ENCODE results near the gene SCAMP1. TPM values are rescaled to one million over a fixed set of nuclear protein-coding genes. Genes with fewer than 3 reads are reported as not detected.

SCAMP1 gene
- total RNA-seq, 1 experiment from 2014 or later, result 28.7 TPM

DNA sequence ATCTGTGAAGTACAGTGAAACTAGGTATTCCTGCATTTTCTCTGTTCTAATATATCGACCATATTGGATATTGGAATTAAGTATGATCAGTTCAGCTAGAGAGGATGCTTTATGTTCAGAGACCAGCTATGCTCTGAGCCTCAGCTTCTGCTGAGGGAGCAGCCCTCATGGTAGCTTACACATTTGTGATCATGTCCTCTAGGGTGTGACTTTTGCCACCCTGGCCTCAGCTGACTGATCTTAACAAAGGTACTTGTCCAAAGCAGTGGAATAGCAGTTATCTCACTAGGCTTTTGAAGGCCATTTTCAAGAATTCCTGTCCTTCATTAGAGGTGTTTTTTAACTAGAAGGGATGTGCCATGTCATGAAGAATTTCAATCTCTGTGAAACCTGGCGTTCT lies 9.3 kb downstream of the SCAMP1 start:
- no peaks in the 10 kb centered on the region for H3K4me1 ChIP-seq (ENCODE audit: insufficient read depth, low read length, poor library complexity, severe bottlenecking)
- no peaks in the 10 kb centered on the region for H3K9me3 ChIP-seq (ENCODE audit: low read depth, low read length, poor library complexity, severe bottlenecking)
- no peaks in the 10 kb centered on the region for H3K36me3 ChIP-seq (ENCODE audit: insufficient read depth, low read length, poor library complexity, severe bottlenecking)
- no peak for TF ChIP-seq EZH2 (IDR thresholded peaks at IDR 0.05; ENCODE audit: borderline replicate concordance, low read depth, low read length, poor library complexity, severe bottlenecking)
- TF ChIP-seq, protein P1, sequence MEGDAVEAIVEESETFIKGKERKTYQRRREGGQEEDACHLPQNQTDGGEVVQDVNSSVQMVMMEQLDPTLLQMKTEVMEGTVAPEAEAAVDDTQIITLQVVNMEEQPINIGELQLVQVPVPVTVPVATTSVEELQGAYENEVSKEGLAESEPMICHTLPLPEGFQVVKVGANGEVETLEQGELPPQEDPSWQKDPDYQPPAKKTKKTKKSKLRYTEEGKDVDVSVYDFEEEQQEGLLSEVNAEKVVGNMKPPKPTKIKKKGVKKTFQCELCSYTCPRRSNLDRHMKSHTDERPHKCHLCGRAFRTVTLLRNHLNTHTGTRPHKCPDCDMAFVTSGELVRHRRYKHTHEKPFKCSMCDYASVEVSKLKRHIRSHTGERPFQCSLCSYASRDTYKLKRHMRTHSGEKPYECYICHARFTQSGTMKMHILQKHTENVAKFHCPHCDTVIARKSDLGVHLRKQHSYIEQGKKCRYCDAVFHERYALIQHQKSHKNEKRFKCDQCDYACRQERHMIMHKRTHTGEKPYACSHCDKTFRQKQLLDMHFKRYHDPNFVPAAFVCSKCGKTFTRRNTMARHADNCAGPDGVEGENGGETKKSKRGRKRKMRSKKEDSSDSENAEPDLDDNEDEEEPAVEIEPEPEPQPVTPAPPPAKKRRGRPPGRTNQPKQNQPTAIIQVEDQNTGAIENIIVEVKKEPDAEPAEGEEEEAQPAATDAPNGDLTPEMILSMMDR (conservative IDR thresholded peaks at IDR 0.05; ENCODE audit: low read depth, low read length), result no peak
- no peak for DNase-seq (ENCODE audit: low spot score)
- POLR2A ChIA-PET (ENCODE audit: low non-redundant PET), result no interaction called here
- no peak overlapping the region for H3K4me3 ChIP-seq (ENCODE audit: low read depth, low read length, poor library complexity, severe bottlenecking)
- CTCF ChIA-PET, result no interaction called here
- no TSS peak for BruUV-seq (replicated peaks)
- no peak overlapping the region for H3K27ac ChIP-seq (ENCODE audit: low read depth, low read length, poor library complexity, severe bottlenecking)
- intact Hi-C loops (cut with micrococcal nuclease; ENCODE audit: unreplicated experiment), result no loop called here
- H3K27me3 ChIP-seq (replicated peaks; ENCODE audit: insufficient read depth, low read depth, low read length, poor library complexity), result no peaks in the 10 kb centered on the region

- Histone ChIP-seq H3K4me3 (ENCODE audit: low read depth, low read length, poor library complexity, severe bottlenecking) (no peak overlapping the region), H3K4me1 (ENCODE audit: insufficient read depth, low read length, poor library complexity, severe bottlenecking) (no peaks in the 10 kb centered on the region), H3K27me3 (replicated peaks; ENCODE audit: insufficient read depth, low read depth, low read length, poor library complexity) (no peaks in the 10 kb centered on the region), H3K27ac (ENCODE audit: low read depth, low read length, poor library complexity, severe bottlenecking) (no peak overlapping the region), H3K9me3 (ENCODE audit: low read depth, low read length, poor library complexity, severe bottlenecking) (no peaks in the 10 kb centered on the region), H3K36me3 (ENCODE audit: insufficient read depth, low read length, poor library complexity, severe bottlenecking) (no peaks in the 10 kb centered on the region)
- TF ChIP-seq, protein P1 (conservative IDR thresholded peaks at IDR 0.05; ENCODE audit: low read depth, low read length), result no peak
- no peak for TF ChIP-seq EZH2 (IDR thresholded peaks at IDR 0.05; ENCODE audit: borderline replicate concordance, low read depth, low read length, poor library complexity, severe bottlenecking)
- POLR2A ChIA-PET (ENCODE audit: low non-redundant PET), result interaction anchor here (0.5 kb wide), 1 partner anchor 336 kb away, joined by 29 read pairs; no protein-coding TSS in a partner anchor
- no TSS peak for BruUV-seq (replicated peaks)
- intact Hi-C loops (cut with micrococcal nuclease; ENCODE audit: unreplicated experiment), result no loop called here
- CTCF ChIA-PET, result no interaction called here
- DNase-seq (ENCODE audit: low spot score), result no peak
Measured at GRCh38 chr5:78373231-78373630, 12.8 kb downstream of the SCAMP1 start.

GRCh38 chr5:78376315-78376714 lies 15.9 kb downstream of the SCAMP1 start:
- ChIA-PET CTCF (no interaction called here), POLR2A (ENCODE audit: low non-redundant PET) (no interaction called here)
- Histone ChIP-seq H3K4me1 (ENCODE audit: insufficient read depth, low read length, poor library complexity, severe bottlenecking) (no peaks in the 10 kb centered on the region), H3K4me3 (ENCODE audit: low read depth, low read length, poor library complexity, severe bottlenecking) (no peak overlapping the region), H3K27ac (ENCODE audit: low read depth, low read length, poor library complexity, severe bottlenecking) (no peak overlapping the region), H3K9me3 (ENCODE audit: low read depth, low read length, poor library complexity, severe bottlenecking) (no peaks in the 10 kb centered on the region), H3K27me3 (replicated peaks; ENCODE audit: insufficient read depth, low read depth, low read length, poor library complexity) (no peaks in the 10 kb centered on the region), H3K36me3 (ENCODE audit: insufficient read depth, low read length, poor library complexity, severe bottlenecking) (no peaks in the 10 kb centered on the region)
- BruUV-seq (replicated peaks), result no TSS peak
- no peak for DNase-seq (ENCODE audit: low spot score)
- TF ChIP-seq, protein P1 (conservative IDR thresholded peaks at IDR 0.05; ENCODE audit: low read depth, low read length), result no peak
- no peak for TF ChIP-seq EZH2 (IDR thresholded peaks at IDR 0.05; ENCODE audit: borderline replicate concordance, low read depth, low read length, poor library complexity, severe bottlenecking)
- intact Hi-C loops (cut with micrococcal nuclease; ENCODE audit: unreplicated experiment), result no loop called here

All from A673 (cell line).